ENCODE data around the gene MCF2L. TPM values are rescaled to one million over a fixed set of nuclear protein-coding genes. Genes with fewer than 3 reads are reported as not detected.

Gene MCF2L
- total RNA-seq, 1 experiment from 2014 or later, result not detected

DNA sequence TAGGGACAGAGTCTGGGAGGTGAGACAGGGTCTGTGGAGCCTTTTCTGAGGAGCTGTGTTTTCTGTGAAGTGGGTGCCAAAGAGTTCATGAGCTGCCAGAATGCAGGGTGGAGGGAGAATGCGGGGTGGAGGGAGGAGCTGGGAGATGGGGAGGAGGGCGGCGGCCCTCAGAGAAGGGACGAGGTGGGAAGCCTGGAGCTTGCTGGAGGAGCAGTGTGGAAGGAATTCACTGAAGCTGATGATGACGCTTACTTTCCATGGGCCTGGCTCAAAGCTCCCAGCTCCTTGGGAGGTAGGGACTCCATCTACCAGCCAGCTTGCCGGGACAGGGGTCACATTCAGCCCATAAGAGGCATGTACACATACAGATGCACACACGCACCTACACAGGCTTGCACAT lies 62.5 kb downstream of the MCF2L start:
- ChIA-PET CTCF (interaction anchor here (1.3 kb wide), 1 partner anchor 9 kb away, joined by 3 read pairs; no protein-coding TSS in a partner anchor), POLR2A (no interaction called here)
- H3K4me3 Mint-ChIP-seq (ENCODE audit: unreplicated experiment), result no peak overlapping the region
- no peak for DNase-seq (ENCODE audit: unreplicated experiment)
- H3K4me1 Mint-ChIP-seq (ENCODE audit: insufficient read depth, unreplicated experiment), result no peaks in the 10 kb centered on the region
- no peak overlapping the region for H3K27ac Mint-ChIP-seq (ENCODE audit: low read depth, unreplicated experiment)
- no peaks in the 10 kb centered on the region for H3K36me3 Mint-ChIP-seq (ENCODE audit: insufficient read depth, unreplicated experiment)
- no peaks in the 10 kb centered on the region for H3K9me3 Mint-ChIP-seq (ENCODE audit: unreplicated experiment)
- no TSS peak for BruUV-seq (replicated peaks)
- peaks cover 51% of the 10 kb centered on the region for H3K27me3 Mint-ChIP-seq (ENCODE audit: insufficient read depth, unreplicated experiment)
- TF ChIP-seq, protein P1, sequence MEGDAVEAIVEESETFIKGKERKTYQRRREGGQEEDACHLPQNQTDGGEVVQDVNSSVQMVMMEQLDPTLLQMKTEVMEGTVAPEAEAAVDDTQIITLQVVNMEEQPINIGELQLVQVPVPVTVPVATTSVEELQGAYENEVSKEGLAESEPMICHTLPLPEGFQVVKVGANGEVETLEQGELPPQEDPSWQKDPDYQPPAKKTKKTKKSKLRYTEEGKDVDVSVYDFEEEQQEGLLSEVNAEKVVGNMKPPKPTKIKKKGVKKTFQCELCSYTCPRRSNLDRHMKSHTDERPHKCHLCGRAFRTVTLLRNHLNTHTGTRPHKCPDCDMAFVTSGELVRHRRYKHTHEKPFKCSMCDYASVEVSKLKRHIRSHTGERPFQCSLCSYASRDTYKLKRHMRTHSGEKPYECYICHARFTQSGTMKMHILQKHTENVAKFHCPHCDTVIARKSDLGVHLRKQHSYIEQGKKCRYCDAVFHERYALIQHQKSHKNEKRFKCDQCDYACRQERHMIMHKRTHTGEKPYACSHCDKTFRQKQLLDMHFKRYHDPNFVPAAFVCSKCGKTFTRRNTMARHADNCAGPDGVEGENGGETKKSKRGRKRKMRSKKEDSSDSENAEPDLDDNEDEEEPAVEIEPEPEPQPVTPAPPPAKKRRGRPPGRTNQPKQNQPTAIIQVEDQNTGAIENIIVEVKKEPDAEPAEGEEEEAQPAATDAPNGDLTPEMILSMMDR (IDR thresholded peaks at IDR 0.05; ENCODE audit: unreplicated experiment), result no peak
- intact Hi-C loops (cut with micrococcal nuclease), result loop anchor here (10.0 kb wide), 1 partner anchor 263 kb away; the partner anchor contains the start of gene LAMP1

- intact Hi-C loops (cut with micrococcal nuclease), result loop anchor here (10.0 kb wide), 1 partner anchor 263 kb away; the partner anchor contains the start of gene LAMP1
- no peak overlapping the region for H3K27ac Mint-ChIP-seq (ENCODE audit: low read depth, unreplicated experiment)
- H3K36me3 Mint-ChIP-seq (ENCODE audit: insufficient read depth, unreplicated experiment), result no peaks in the 10 kb centered on the region
- BruUV-seq (replicated peaks), result no TSS peak
- H3K27me3 Mint-ChIP-seq (ENCODE audit: insufficient read depth, unreplicated experiment), result peaks cover 51% of the 10 kb centered on the region
- no peaks in the 10 kb centered on the region for H3K4me1 Mint-ChIP-seq (ENCODE audit: insufficient read depth, unreplicated experiment)
- POLR2A ChIA-PET, result no interaction called here
- H3K4me3 Mint-ChIP-seq (ENCODE audit: unreplicated experiment), result no peak overlapping the region
- TF ChIP-seq, protein P1 (IDR thresholded peaks at IDR 0.05; ENCODE audit: unreplicated experiment), result no peak
- DNase-seq (ENCODE audit: unreplicated experiment), result no peak
- no peaks in the 10 kb centered on the region for H3K9me3 Mint-ChIP-seq (ENCODE audit: unreplicated experiment)
- CTCF ChIA-PET, result interaction anchor here (0.5 to 0.7 kb wide), 2 partner anchors 362 to 455 kb away, joined by 3 read pairs; no protein-coding TSS in a partner anchor
Observed at GRCh38 chr13:113032291-113032690, 63.3 kb downstream of the MCF2L start.

GRCh38 chr13:113033054-113033850 lies 64.2 kb downstream of the MCF2L start:
- Mint-ChIP-seq H3K4me1 (ENCODE audit: insufficient read depth, unreplicated experiment) (no peaks in the 10 kb centered on the region), H3K27ac (ENCODE audit: low read depth, unreplicated experiment) (no peak overlapping the region), H3K4me3 (ENCODE audit: unreplicated experiment) (no peak overlapping the region), H3K27me3 (ENCODE audit: insufficient read depth, unreplicated experiment) (peaks cover 50% of the 10 kb centered on the region), H3K36me3 (ENCODE audit: insufficient read depth, unreplicated experiment) (no peaks in the 10 kb centered on the region), H3K9me3 (ENCODE audit: unreplicated experiment) (no peaks in the 10 kb centered on the region)
- no peak for DNase-seq (ENCODE audit: unreplicated experiment)
- intact Hi-C loops (cut with micrococcal nuclease), result loop anchor here (10.0 kb wide), 1 partner anchor 262 kb away; the partner anchor contains the start of gene LAMP1
- TF ChIP-seq, protein P1 (IDR thresholded peaks at IDR 0.05; ENCODE audit: unreplicated experiment), result no peak
- ChIA-PET POLR2A (no interaction called here), CTCF (interaction anchor here (0.6 to 1.1 kb wide), 3 partner anchors 72 to 152 kb away, joined by 3 to 4 read pairs (median 3); no protein-coding TSS in a partner anchor)
- no TSS peak for BruUV-seq (replicated peaks)

DNA sequence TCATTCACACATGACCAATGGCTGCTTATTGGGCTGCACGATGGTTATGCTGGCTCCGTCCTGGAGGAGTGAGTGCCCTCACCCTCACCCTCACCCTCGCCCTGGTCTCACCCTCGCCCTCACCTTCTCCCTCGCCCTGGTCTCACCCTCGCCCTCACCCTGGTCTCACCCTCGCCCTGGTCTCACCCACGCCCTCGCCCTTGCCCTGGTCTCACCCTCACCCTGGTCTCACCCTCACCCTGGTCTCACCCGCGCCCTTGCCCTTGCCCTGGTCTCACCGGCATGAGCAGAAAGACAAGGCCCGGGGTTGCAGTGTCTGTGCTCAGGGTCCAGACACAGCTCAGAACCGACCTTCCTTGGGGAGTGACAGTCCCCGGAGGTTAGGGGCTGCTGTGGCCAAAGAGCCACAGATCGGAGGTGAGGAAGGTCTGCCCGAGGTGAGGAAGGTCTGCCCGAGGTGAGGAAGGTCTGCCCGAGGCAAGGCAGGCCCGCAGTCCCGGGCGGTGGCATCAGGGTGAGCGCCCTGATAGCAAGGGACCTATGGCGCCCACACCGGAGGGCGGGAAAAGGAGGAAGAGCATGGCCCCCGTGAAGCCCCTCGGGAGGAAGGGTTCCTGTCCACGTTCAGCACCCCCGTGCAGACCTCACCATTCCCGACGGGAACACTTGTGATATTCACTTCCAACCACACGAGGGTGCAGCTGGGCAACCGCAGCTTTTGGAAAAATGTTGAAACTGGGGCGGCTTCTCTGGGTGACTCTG lies 65.6 kb downstream of the MCF2L start:
- H3K27me3 Mint-ChIP-seq (ENCODE audit: insufficient read depth, unreplicated experiment), result peaks cover 37% of the 10 kb centered on the region
- peak; percentile 71 for DNase-seq (ENCODE audit: unreplicated experiment)
- no peak overlapping the region for H3K4me3 Mint-ChIP-seq (ENCODE audit: unreplicated experiment)
- POLR2A ChIA-PET, result no interaction called here
- no peaks in the 10 kb centered on the region for H3K36me3 Mint-ChIP-seq (ENCODE audit: insufficient read depth, unreplicated experiment)
- H3K4me1 Mint-ChIP-seq (ENCODE audit: insufficient read depth, unreplicated experiment), result no peaks in the 10 kb centered on the region
- CTCF ChIA-PET, result interaction anchor here (0.6 to 1.7 kb wide), 11 partner anchors 20 to 454 kb away, joined by 3 to 6 read pairs (median 3); no protein-coding TSS in a partner anchor
- no peaks in the 10 kb centered on the region for H3K9me3 Mint-ChIP-seq (ENCODE audit: unreplicated experiment)
- intact Hi-C loops (cut with micrococcal nuclease), result loop anchor here (1.0 to 10.0 kb wide), 3 partner anchors 153 to 360 kb away; partner anchors contain the start of gene LAMP1
- TF ChIP-seq, protein P1 (IDR thresholded peaks at IDR 0.05; ENCODE audit: unreplicated experiment), result peak; percentile 56
- H3K27ac Mint-ChIP-seq (ENCODE audit: low read depth, unreplicated experiment), result no peak overlapping the region
- no TSS peak for BruUV-seq (replicated peaks)
